ENCODE measurements around the gene PRRC2B.

- TF ChIP-seq EZH2phosphoT487 (IDR thresholded peaks at IDR 0.05; ENCODE audit: insufficient read depth, low read depth) (no peak), EZH2 (IDR thresholded peaks at IDR 0.05; ENCODE audit: insufficient read depth, poor library complexity, severe bottlenecking) (no peak)
Measured at GRCh38 chr9:131441441-131441840, 47.6 kb downstream of the PRRC2B start.
